ENCODE data around the gene ACTA1.
"Not testable (repeated sequence)": the region's sequence is repeated elsewhere in the genome, so short reads cannot be mapped to it uniquely, and the experiment has no call there.

The ACTA1 gene

GRCh38 chr1:229406798-229407197 lies 27.1 kb downstream of the ACTA1 start:
- no peak for DNase-seq (ENCODE audit: low read depth in 2 of 2)
- TF ChIP-seq CTCF (IDR thresholded peaks at IDR 0.05; ENCODE audit: low read depth, low read length), result no peak
- H3K4me3 ChIP-seq (replicated peaks in 1 of 2; ENCODE audit: low read depth in 2 of 2, low read length in 2 of 2), result no peak overlapping the region

DNA sequence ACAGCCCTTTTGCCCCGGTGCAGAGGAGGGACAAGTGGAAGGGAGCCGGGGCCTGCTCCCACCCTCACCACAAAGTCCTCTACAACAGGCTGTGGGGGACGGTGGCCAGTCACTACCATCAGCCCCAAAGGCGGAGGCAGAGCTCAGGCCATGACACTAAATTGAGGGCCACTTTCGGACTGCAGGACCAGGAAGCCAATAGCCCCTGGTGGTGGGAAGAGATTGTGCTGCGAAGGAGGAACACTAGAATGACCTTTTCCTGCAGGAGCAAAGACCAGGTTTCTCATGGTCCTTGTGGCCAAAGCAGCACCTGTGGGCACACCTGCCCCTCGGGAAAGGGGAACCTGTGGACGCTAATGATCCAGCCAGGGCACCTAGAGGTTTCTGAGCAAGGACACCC lies 30.3 kb downstream of the ACTA1 start:
- H3K4me3 ChIP-seq (replicated peaks in 1 of 2; ENCODE audit: low read depth in 2 of 2, low read length in 2 of 2), result no peak overlapping the region
- no peak for TF ChIP-seq CTCF (IDR thresholded peaks at IDR 0.05; ENCODE audit: low read depth, low read length)

GRCh38 chr1:229402993-229403392 lies 30.9 kb downstream of the ACTA1 start:
- no peak for DNase-seq (ENCODE audit: low read depth in 2 of 2)
- H3K4me3 ChIP-seq (replicated peaks in 1 of 2; ENCODE audit: low read depth in 2 of 2, low read length in 2 of 2), result no peak overlapping the region
- no peak for TF ChIP-seq CTCF (IDR thresholded peaks at IDR 0.05; ENCODE audit: low read depth, low read length)

More for the DNA sequence above, 30.3 kb downstream of the ACTA1 start:
- no peak for DNase-seq (ENCODE audit: low read depth in 2 of 2)

DNA sequence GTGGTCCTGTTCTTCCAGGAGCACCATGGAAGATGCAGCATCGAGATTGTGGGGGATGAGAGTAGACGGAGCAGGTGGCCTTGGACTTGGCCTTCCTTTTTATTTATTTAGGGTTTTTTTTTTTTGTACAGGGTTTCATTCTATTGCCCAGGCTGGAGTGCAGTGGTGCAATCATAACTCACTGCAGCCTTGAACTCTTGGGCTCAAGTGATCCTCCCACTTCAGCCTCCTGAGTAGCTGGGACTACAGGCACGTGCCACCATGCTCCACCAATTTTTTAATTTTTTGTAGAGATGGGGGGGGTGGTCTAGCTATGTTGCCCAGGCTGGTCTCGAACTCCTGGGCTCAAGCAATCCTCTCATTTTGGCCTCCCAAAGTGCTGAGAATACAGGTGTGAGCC lies 31.6 kb downstream of the ACTA1 start:
- H3K4me3 ChIP-seq (replicated peaks in 1 of 2; ENCODE audit: low read depth in 2 of 2, low read length in 2 of 2); DNase-seq (ENCODE audit: low read depth in 2 of 2): not testable (repeated sequence)

DNA sequence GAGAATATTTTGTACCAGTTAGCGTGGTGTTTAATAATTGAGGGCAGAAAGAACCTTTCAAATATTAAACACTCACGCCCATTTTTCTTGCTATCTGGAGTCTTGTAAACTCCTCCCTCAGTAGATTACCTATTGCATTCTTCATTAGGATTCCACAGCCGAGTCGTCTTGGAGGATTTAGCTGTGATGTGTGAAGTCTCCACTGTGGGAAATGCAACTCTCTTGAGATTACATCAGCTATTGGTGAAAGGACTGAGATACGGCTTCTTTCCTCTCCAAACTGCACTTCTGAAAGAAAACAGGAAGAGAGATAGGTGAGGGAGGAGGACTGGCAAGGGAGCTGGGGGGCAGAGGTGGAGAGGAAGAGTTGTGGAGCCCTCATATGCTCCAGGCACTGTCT lies 36.1 kb downstream of the ACTA1 start:
- TF ChIP-seq CTCF (IDR thresholded peaks at IDR 0.05; ENCODE audit: low read depth, low read length), result no peak

GRCh38 chr1:229396585-229397206 lies 37.2 kb downstream of the ACTA1 start:
- no peak overlapping the region for H3K4me3 ChIP-seq (replicated peaks in 1 of 2; ENCODE audit: low read depth in 2 of 2, low read length in 2 of 2)
- no peak for DNase-seq (ENCODE audit: low read depth in 2 of 2)
- TF ChIP-seq CTCF (IDR thresholded peaks at IDR 0.05; ENCODE audit: low read depth, low read length), result no peak

More for the DNA sequence above, 36.1 kb downstream of the ACTA1 start:
- H3K4me3 ChIP-seq (replicated peaks in 1 of 2; ENCODE audit: low read depth in 2 of 2, low read length in 2 of 2), result no peak overlapping the region
- no peak for DNase-seq (ENCODE audit: low read depth in 2 of 2)

DNA sequence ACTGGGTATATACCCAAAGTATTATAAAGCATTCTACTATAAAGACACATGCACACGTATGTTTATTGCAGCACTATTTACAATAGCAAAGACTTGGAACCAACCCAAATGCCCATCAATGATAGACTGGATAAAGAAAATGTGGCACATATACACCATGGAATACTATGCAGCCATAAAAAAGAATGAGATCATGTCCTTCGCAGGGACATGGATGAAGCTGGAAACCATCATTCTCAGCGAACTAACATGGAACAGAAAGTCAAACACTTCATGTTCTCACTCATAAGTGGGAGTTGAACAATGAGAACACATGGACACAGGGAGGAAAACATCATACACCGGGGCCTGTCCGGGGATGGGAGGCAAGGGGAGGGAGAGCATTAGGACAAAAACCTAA lies 39.4 kb downstream of the ACTA1 start:
- not testable (repeated sequence) for H3K4me3 ChIP-seq (replicated peaks in 1 of 2; ENCODE audit: low read depth in 2 of 2, low read length in 2 of 2); DNase-seq (ENCODE audit: low read depth in 2 of 2)

DNA sequence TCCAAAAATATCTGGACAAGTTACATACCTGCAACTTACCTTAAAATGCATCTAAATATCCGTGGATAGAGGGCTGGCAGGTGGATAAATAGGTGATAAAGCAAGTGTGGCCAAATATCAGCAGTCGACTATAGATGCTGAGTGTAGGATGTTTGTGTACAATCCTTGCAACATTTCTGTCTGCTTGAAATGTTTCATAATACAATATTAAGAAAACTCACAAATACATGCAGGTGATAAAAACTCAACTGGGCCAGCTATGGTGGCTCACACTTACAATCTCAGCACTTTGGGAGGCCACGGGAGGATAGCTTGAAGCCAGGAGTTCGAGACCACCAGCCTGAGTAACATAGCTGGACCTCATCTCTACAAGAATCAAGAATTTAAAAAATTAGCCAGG lies 41.0 kb downstream of the ACTA1 start:
- TF ChIP-seq CTCF (IDR thresholded peaks at IDR 0.05; ENCODE audit: low read depth, low read length), result no peak
- no peak for DNase-seq (ENCODE audit: low read depth in 2 of 2)
- H3K4me3 ChIP-seq (replicated peaks in 1 of 2; ENCODE audit: low read depth in 2 of 2, low read length in 2 of 2), result no peak overlapping the region
